ENCODE data around the gene MSANTD2. TPM values are rescaled to one million over a fixed set of nuclear protein-coding genes. Genes with fewer than 3 reads are reported as not detected.

MSANTD2 gene
- polyA plus RNA-seq, 1 of the 3 experiments (the other 2 are of a cell fraction), result 6.4 TPM

GRCh38 chr11:124736736-124737135 lies 63.5 kb downstream of the MSANTD2 start (continued):
- TF ChIP-seq CTCF (IDR thresholded peaks at IDR 0.05), result no peak

- 80% methylated on average over 4 of the region's 4 CpGs for WGBS (ENCODE audit: low lambda C conversion rate)
- TF ChIP-seq GATA2 (CRISPR knock-in tag; IDR thresholded peaks at IDR 0.05) (no peak), MEF2A (IDR thresholded peaks at IDR 0.05; ENCODE audit: borderline replicate concordance, low read depth) (no peak), RXRA (IDR thresholded peaks at IDR 0.05; ENCODE audit: borderline replicate concordance, low read depth) (no peak), CHD2 (IDR thresholded peaks at IDR 0.05; ENCODE audit: low read length, partially characterized antibody) (no peak), USF1 (IDR thresholded peaks at IDR 0.05; ENCODE audit: borderline replicate concordance, low read depth) (no peak), RCOR1 (IDR thresholded peaks at IDR 0.05; ENCODE audit: low read length) (no peak), EP300 (IDR thresholded peaks at IDR 0.05; ENCODE audit: borderline replicate concordance in 1 of 2, low read depth in 1 of 2, low read length in 1 of 2) (no peak), SMC3 (IDR thresholded peaks at IDR 0.05; ENCODE audit: low read depth, low read length) (no peak), REST (IDR thresholded peaks at IDR 0.05; ENCODE audit: low read depth, low read length) (no peak), NRF1 (IDR thresholded peaks at IDR 0.05; ENCODE audit: low read depth, low read length) (no peak), FOXM1 (IDR thresholded peaks at IDR 0.05; ENCODE audit: low read depth) (no peak), CTCF (IDR thresholded peaks at IDR 0.05) (no peak), POLR2AphosphoS5 (IDR thresholded peaks at IDR 0.05; ENCODE audit: low read depth, low read length) (no peak), SIN3A (IDR thresholded peaks at IDR 0.05; ENCODE audit: borderline replicate concordance, low read depth, low read length) (no peak), GABPA (IDR thresholded peaks at IDR 0.05; ENCODE audit: low read depth) (no peak), PBX3 (IDR thresholded peaks at IDR 0.05) (no peak), ELF1 (IDR thresholded peaks at IDR 0.05) (no peak), ZBTB33 (IDR thresholded peaks at IDR 0.05; ENCODE audit: borderline replicate concordance, low read depth) (no peak), RFX5 (IDR thresholded peaks at IDR 0.05; ENCODE audit: low read length) (no peak)
- no peaks in the 10 kb centered on the region for H3K79me2 ChIP-seq (ENCODE audit: insufficient read depth)
- H3K4me2 ChIP-seq, result no peak overlapping the region
- H3F3A ChIP-seq (replicated peaks; ENCODE audit: insufficient read depth), result no peaks in the 10 kb centered on the region
- H3K4me3 ChIP-seq (ENCODE audit: low read depth in 2 of 2, low read length in 1 of 2), result no peak overlapping the region
- no peaks in the 10 kb centered on the region for H3K9me2 ChIP-seq
- peaks cover 0 to 5% of the 10 kb centered on the region in 2 experiments; a peak in 1 of 4 replicates for H3K4me1 ChIP-seq (ENCODE audit: control insufficient read depth in 1 of 2, insufficient read depth in 2 of 2, low read depth in 1 of 2, low read length in 1 of 2)
- no peaks in the 10 kb centered on the region for H3K9me3 ChIP-seq
- H3K36me3 ChIP-seq (replicated peaks in 1 of 2; ENCODE audit: control insufficient read depth in 1 of 2, insufficient read depth in 2 of 2, low read length in 1 of 2), result no peaks in the 10 kb centered on the region
- DNase-seq, result no peak
- H3K27ac ChIP-seq (ENCODE audit: low read depth in 2 of 2, low read length in 1 of 2), result no peak overlapping the region
- no peaks in the 10 kb centered on the region for H3K27me3 ChIP-seq (ENCODE audit: insufficient read depth)
- ChIA-PET CTCF (no interaction called here), POLR2A (no interaction called here)
- no peak overlapping the region for H2AFZ ChIP-seq (ENCODE audit: low read depth)
- H4K20me1 ChIP-seq (ENCODE audit: insufficient read depth), result no peaks in the 10 kb centered on the region
- no peak overlapping the region for H3K9ac ChIP-seq
Observed at GRCh38 chr11:124732230-124732629, 68.0 kb downstream of the MSANTD2 start.

Measured in SK-N-SH (cell line).